Daoy (cell line): ENCODE measurements around the gene LPAR1. TPM values are rescaled to one million over a fixed set of nuclear protein-coding genes. Genes with fewer than 3 reads are reported as not detected.
"Not testable (repeated sequence)": the region's sequence is repeated elsewhere in the genome, so short reads cannot be mapped to it uniquely, and the experiment has no call there.

ENCODE experiments used
- DNase-seq: peaks from one replicate; pipeline ENCODE4 v3.0.0-alpha.2; 2015; ENCODE audit warnings: low read depth
- total RNA-seq: library from RNA; depleted of rRNA; stranded (reverse); fragments of >200 nt; shearing (Covaris generic); gene quantifications from 2 replicates; pipeline ENCODE4 v1.2.3, GENCODE V29; 2014

LPAR1 gene
- total RNA-seq, 1 experiment from 2014 or later, result 11.4 TPM

DNA sequence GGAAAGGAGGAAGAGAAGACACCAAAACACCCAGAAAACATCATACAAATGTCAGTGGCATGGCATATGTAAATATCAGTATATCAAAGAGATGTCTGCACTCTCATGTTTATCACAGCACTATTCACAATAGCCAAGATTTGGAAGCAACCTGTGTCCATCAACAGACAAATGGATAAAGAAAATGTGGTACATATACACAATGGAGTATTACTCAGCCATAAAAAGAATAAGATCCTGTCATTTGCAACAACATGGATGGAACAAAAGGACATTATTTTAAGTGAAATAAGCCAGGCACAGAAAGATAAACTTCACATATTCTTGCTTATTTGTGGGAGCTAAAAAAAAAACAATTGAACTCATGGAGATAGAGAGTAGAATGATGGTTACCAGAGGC lies 213.1 kb downstream of the LPAR1 start:
- DNase-seq, result not testable (repeated sequence)
